Activated T-helper 1 cell treated with anti-CD3 and anti-CD28 coated beads, Interleukin-12 subunit alpha, Interleukin-12 subunit beta, Interleukin-2, Interleukin-4 antibody, amounts not matched to agents 30 ng/mL and 10 ng/mL and 1 ng/mL, durations not matched to agents 14 hours and 24 hours and 36 hours (primary cell): ENCODE results near the gene LUC7L2. TPM values are rescaled to one million over a fixed set of nuclear protein-coding genes. Genes with fewer than 3 reads are reported as not detected.
"Not testable (repeated sequence)": the region's sequence is repeated elsewhere in the genome, so short reads cannot be mapped to it uniquely, and the experiment has no call there.

Source experiments
- DNase-seq: peaks from one replicate; pipeline ENCODE4 v3.0.0; 2021; ENCODE audit warnings: low spot score
- H3K27ac Mint-ChIP-seq: one replicate; pipeline ENCODE4 v1.8.0; 2021; ENCODE audit warnings: mild to moderate bottlenecking, mixed read lengths
- H3K27me3 Mint-ChIP-seq: one replicate; pipeline ENCODE4 v1.8.0; 2022; ENCODE audit warnings: mild to moderate bottlenecking, moderate library complexity, mixed read lengths; ENCODE audit not compliant: insufficient read depth
- H3K36me3 Mint-ChIP-seq: one replicate; pipeline ENCODE4 v1.8.0; 2021; ENCODE audit warnings: low read depth, mixed read lengths
- H3K4me1 Mint-ChIP-seq: one replicate; pipeline ENCODE4 v1.8.0; 2021; ENCODE audit warnings: low read depth, mixed read lengths
- H3K4me3 Mint-ChIP-seq: one replicate; pipeline ENCODE4 v1.8.0; 2021; ENCODE audit warnings: mild to moderate bottlenecking, moderate library complexity, mixed read lengths
- H3K9me3 Mint-ChIP-seq: one replicate; pipeline ENCODE4 v1.8.0; 2021; ENCODE audit warnings: mixed read lengths
- intact Hi-C: fragments of 100-400 bp; cut with micrococcal nuclease; formaldehyde crosslinking; loops from one replicate; pipeline ENCODE4 v1.15.1; 2024
- total RNA-seq: library from RNA; stranded (reverse); gene quantifications from 2 replicates; pipeline ENCODE4 v1.2.3, GENCODE V29; 2022

Gene LUC7L2
- total RNA-seq, 1 donor from 2014 or later: 179 TPM

GRCh38 chr7:139389091-139389490 is 29.4 kb downstream of the LUC7L2 start:
- Mint-ChIP-seq H3K4me3 (no peak overlapping the region), H3K9me3 (no peaks in the 10 kb centered on the region), H3K27me3 (no peaks in the 10 kb centered on the region), H3K27ac (peak overlapping the region; percentile 40), H3K36me3 (peaks cover 38% of the 10 kb centered on the region), H3K4me1 (peaks cover 24% of the 10 kb centered on the region)
- intact Hi-C loops: no loop called here
- no peak for DNase-seq

DNA sequence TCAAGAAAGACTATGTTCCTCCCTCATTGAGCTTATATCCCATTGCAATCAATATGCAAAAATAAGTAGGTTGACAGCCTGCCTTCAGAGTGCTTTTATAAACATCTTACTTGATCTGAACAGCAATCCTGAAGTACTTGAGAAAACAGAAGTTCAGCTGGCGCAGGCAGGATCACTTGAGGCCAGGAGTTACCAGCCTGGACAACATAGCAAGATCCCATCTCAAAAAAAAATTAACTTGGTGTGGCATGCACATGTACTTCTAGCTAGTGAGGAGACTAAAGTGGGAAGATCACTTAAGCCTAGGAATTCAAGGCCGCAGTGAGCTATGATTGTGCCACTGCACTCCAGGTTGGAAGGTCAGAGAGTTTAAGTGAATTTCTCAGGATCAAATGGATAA is 30.1 kb downstream of the LUC7L2 start:
- peaks cover 31% of the 10 kb centered on the region for H3K4me1 Mint-ChIP-seq
- intact Hi-C loops: no loop called here
- peaks cover 44% of the 10 kb centered on the region for H3K36me3 Mint-ChIP-seq
- H3K9me3 Mint-ChIP-seq: no peaks in the 10 kb centered on the region
- no peak for DNase-seq
- H3K4me3 Mint-ChIP-seq: no peak overlapping the region
- no peak overlapping the region for H3K27ac Mint-ChIP-seq
- H3K27me3 Mint-ChIP-seq: no peaks in the 10 kb centered on the region

- Mint-ChIP-seq H3K36me3 (peaks cover 50% of the 10 kb centered on the region), H3K4me1 (peaks cover 37% of the 10 kb centered on the region), H3K27ac (no peak overlapping the region), H3K9me3 (no peaks in the 10 kb centered on the region), H3K27me3 (no peaks in the 10 kb centered on the region), H3K4me3 (no peak overlapping the region)
- intact Hi-C loops: loop anchor here (2.0 kb wide), 1 partner anchor 15 kb away; no protein-coding TSS in a partner anchor
- no peak for DNase-seq
Measured at GRCh38 chr7:139393621-139394211, 34.0 kb downstream of the LUC7L2 start.

DNA sequence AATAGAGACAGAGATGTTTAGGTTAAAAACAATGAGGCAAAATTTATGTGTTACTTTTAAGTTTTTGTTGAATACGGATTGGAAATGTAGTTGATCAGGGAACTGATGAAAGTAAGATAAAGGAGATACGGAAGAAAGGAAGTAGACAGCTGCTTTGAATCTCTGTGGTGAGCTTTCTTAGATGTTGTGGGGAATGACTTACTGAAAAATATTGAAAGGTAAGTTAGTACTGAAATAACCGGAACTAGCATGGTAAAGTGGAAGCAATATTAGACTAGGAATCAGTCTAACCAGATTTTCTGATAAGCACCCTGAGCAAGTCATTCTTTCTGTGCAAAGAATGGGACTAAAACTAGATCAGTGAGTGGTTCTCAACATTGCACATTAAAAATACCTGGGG is 34.8 kb downstream of the LUC7L2 start:
- H3K27ac Mint-ChIP-seq: peak overlapping the region; percentile 8
- peaks cover 30% of the 10 kb centered on the region for H3K4me1 Mint-ChIP-seq
- no peaks in the 10 kb centered on the region for H3K27me3 Mint-ChIP-seq
- H3K9me3 Mint-ChIP-seq: no peaks in the 10 kb centered on the region
- intact Hi-C loops: loop anchor here (2.0 kb wide), 1 partner anchor 16 kb away; no protein-coding TSS in a partner anchor
- DNase-seq: no peak
- peaks cover 46% of the 10 kb centered on the region for H3K36me3 Mint-ChIP-seq
- peak overlapping the region; percentile 19 for H3K4me3 Mint-ChIP-seq

- Mint-ChIP-seq H3K36me3 (peaks cover 42% of the 10 kb centered on the region), H3K27me3 (no peaks in the 10 kb centered on the region), H3K27ac (no peak overlapping the region), H3K4me1 (peaks cover 30% of the 10 kb centered on the region), H3K4me3 (no peak overlapping the region), H3K9me3 (no peaks in the 10 kb centered on the region)
- intact Hi-C loops: loop anchor here (5.0 kb wide), 1 partner anchor 34 kb away; no protein-coding TSS in a partner anchor
- DNase-seq: no peak
Measured at GRCh38 chr7:139396323-139396951, 36.7 kb downstream of the LUC7L2 start.

GRCh38 chr7:139397192-139397591 is 37.5 kb downstream of the LUC7L2 start:
- Mint-ChIP-seq H3K4me3 (no peak overlapping the region), H3K27me3 (no peaks in the 10 kb centered on the region), H3K27ac (no peak overlapping the region), H3K36me3 (peaks cover 44% of the 10 kb centered on the region), H3K9me3 (no peaks in the 10 kb centered on the region), H3K4me1 (peaks cover 30% of the 10 kb centered on the region)
- DNase-seq: no peak
- intact Hi-C loops: loop anchor here (5.0 kb wide), 1 partner anchor 35 kb away; no protein-coding TSS in a partner anchor

DNA sequence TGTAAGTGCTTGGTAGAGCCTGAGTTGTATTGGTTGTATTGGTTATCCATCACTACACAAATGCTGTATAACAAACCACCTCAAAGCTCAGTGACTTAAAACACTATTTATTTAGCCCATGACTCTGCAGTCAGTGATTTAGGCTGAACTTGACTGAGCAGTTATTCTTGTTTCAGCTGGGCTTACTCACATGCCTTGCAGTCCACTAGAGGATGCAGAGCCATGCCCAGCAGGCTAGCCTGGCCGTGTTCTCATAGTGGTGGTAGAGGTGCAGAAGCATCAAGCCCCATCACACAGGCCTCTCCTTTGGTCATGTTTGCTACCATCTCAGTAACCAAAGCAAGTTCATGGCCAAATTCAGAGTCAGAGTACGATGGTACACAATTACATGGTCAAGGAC is 43.9 kb downstream of the LUC7L2 start:
- Mint-ChIP-seq H3K4me1 (peaks cover 11% of the 10 kb centered on the region), H3K36me3 (peaks cover 53% of the 10 kb centered on the region), H3K4me3 (no peak overlapping the region), H3K9me3 (no peaks in the 10 kb centered on the region), H3K27ac (no peak overlapping the region), H3K27me3 (no peaks in the 10 kb centered on the region)
- no peak for DNase-seq
- intact Hi-C loops: no loop called here

- no peak overlapping the region for H3K4me3 Mint-ChIP-seq
- H3K27ac Mint-ChIP-seq: no peak overlapping the region
- H3K27me3 Mint-ChIP-seq: no peaks in the 10 kb centered on the region
- intact Hi-C loops: no loop called here
- peaks cover 51% of the 10 kb centered on the region for H3K36me3 Mint-ChIP-seq
- DNase-seq: no peak
- H3K9me3 Mint-ChIP-seq: no peaks in the 10 kb centered on the region
- peaks cover 10% of the 10 kb centered on the region for H3K4me1 Mint-ChIP-seq
Measured at GRCh38 chr7:139407555-139407954, 47.9 kb downstream of the LUC7L2 start.

DNA sequence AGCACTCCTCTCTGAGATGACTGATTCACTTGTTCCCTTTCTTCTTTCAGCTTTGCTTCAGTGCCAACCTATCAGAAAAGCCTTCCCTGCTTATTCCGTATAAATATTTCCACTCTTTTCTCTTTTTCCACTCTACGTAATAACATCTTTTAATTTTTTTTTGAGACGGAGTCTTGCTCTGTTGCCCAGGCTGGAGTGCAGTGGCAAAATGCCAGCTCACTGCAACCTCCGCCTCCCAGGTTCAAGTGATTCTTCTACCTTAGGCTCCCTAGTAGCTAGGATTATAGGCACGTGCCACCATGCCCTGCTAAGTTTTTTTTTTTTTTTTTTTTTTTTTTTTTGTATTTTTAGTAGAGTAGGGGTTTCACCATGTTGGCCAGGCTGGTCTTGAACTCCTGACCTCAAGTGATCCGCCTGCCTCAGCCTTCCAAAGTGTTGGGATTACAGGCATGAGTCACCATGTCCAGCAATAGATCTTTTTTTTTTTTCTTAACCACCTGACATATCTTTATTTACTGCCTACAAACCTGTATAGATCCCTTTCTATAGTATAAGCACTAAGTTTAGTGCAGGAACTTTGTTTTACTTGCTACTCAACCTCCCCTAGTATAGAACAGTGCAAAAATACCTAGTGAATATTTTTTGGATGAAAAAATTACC is 55.2 kb downstream of the LUC7L2 start:
- peaks cover 45% of the 10 kb centered on the region for H3K36me3 Mint-ChIP-seq
- H3K27ac Mint-ChIP-seq, H3K27me3 Mint-ChIP-seq, H3K4me1 Mint-ChIP-seq, DNase-seq, intact Hi-C loops, H3K4me3 Mint-ChIP-seq, H3K9me3 Mint-ChIP-seq: not testable (repeated sequence)

DNA sequence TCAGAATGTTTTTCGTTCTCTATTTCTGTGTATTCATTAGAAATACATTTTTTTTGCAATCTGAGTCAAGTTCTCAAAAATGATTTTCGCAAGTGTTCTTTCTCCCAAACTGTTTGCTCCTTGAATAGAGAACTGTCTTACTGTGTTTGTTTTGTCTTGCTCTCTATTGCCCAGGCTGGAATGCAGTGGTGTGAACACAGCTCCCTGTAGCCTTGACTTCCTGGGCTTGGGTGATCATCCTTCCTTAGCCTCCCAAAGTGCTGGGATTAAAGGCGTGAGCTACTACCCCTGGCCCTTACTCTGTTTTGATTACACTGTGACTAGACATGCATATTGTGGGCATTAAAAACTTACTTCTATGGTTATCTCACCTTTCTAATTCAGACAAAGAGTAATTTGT is 56.7 kb downstream of the LUC7L2 start:
- no peaks in the 10 kb centered on the region for H3K9me3 Mint-ChIP-seq
- H3K27ac Mint-ChIP-seq: no peak overlapping the region
- H3K4me3 Mint-ChIP-seq: no peak overlapping the region
- H3K4me1 Mint-ChIP-seq: no peaks in the 10 kb centered on the region
- intact Hi-C loops: no loop called here
- peaks cover 48% of the 10 kb centered on the region for H3K36me3 Mint-ChIP-seq
- DNase-seq: no peak
- no peaks in the 10 kb centered on the region for H3K27me3 Mint-ChIP-seq

DNA sequence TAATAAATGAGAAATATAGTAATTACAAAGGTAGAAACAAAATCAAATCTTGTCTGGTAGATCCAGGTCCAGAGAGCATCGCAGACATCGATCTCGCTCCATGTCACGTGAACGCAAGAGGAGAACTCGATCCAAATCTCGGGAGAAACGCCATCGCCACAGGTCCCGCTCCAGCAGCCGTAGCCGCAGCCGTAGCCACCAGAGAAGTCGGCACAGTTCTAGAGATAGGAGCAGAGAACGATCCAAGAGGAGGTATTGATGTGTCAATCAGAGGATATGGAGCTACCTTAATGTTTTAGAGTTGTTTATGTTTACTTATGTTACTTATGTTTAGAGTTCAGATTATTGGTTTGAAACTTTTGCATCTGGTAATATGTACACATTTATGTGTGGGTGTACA is 57.8 kb downstream of the LUC7L2 start:
- H3K9me3 Mint-ChIP-seq: no peaks in the 10 kb centered on the region
- H3K27me3 Mint-ChIP-seq: no peaks in the 10 kb centered on the region
- no peak for DNase-seq
- H3K4me3 Mint-ChIP-seq: no peak overlapping the region
- no peak overlapping the region for H3K27ac Mint-ChIP-seq
- peaks cover 48% of the 10 kb centered on the region for H3K36me3 Mint-ChIP-seq
- H3K4me1 Mint-ChIP-seq: no peaks in the 10 kb centered on the region
- intact Hi-C loops: no loop called here

GRCh38 chr7:139421123-139421522 is 61.4 kb downstream of the LUC7L2 start:
- no peaks in the 10 kb centered on the region for H3K27me3 Mint-ChIP-seq
- no peak for DNase-seq
- peaks cover 38% of the 10 kb centered on the region for H3K36me3 Mint-ChIP-seq
- no peaks in the 10 kb centered on the region for H3K9me3 Mint-ChIP-seq
- H3K4me1 Mint-ChIP-seq: no peaks in the 10 kb centered on the region
- H3K27ac Mint-ChIP-seq: no peak overlapping the region
- intact Hi-C loops: no loop called here
- H3K4me3 Mint-ChIP-seq: no peak overlapping the region

- no peak overlapping the region for H3K4me3 Mint-ChIP-seq
- H3K27ac Mint-ChIP-seq: no peak overlapping the region
- DNase-seq: no peak
- H3K36me3 Mint-ChIP-seq: peaks cover 36% of the 10 kb centered on the region
- H3K9me3 Mint-ChIP-seq: no peaks in the 10 kb centered on the region
- no peaks in the 10 kb centered on the region for H3K27me3 Mint-ChIP-seq
- H3K4me1 Mint-ChIP-seq: no peaks in the 10 kb centered on the region
- intact Hi-C loops: no loop called here
Measured at GRCh38 chr7:139422126-139422525, 62.4 kb downstream of the LUC7L2 start.
